H9 (cell line): ENCODE results near the gene DOHH. TPM values are rescaled to one million over a fixed set of nuclear protein-coding genes. Genes with fewer than 3 reads are reported as not detected.

Source experiments
- DNase-seq: peaks from one replicate; pipeline ENCODE4 v3.0.0-alpha.2; 2017
- H2AFZ ChIP-seq: one replicate; pipeline ENCODE4 v1.6.1; 2013; ENCODE audit warnings: mild to moderate bottlenecking, low read length, control low read depth, moderate library complexity
- H2AK5ac ChIP-seq: 2 replicates; pipeline ENCODE4 v1.6.1; 2013; ENCODE audit warnings: low read length, control low read depth, mixed read lengths; ENCODE audit not compliant: insufficient read length
- H2BK120ac ChIP-seq: one replicate; pipeline ENCODE4 v1.6.1; 2013; ENCODE audit warnings: low read depth, mild to moderate bottlenecking, low read length, control low read depth, inconsistent platforms; ENCODE audit not compliant: poor library complexity, severe bottlenecking
- H2BK12ac ChIP-seq: 2 replicates; pipeline ENCODE4 v1.6.1; 2013; ENCODE audit warnings: low read length, control low read depth, mixed read lengths, low read depth; ENCODE audit not compliant: insufficient read length
- H2BK15ac ChIP-seq: 2 replicates; pipeline ENCODE4 v1.6.1; 2013; ENCODE audit warnings: low read depth, low read length, control low read depth
- H2BK20ac ChIP-seq: one replicate; pipeline ENCODE4 v1.6.1; 2013; ENCODE audit warnings: low read depth, mild to moderate bottlenecking, low read length, control low read depth, inconsistent platforms; ENCODE audit not compliant: poor library complexity, severe bottlenecking
- H2BK5ac ChIP-seq: 2 replicates; pipeline ENCODE4 v1.6.1; 2013; ENCODE audit warnings: low read length, control low read depth, mixed read lengths; ENCODE audit not compliant: insufficient read length
- H3K14ac ChIP-seq: 2 replicates; pipeline ENCODE4 v1.6.1; 2013; ENCODE audit warnings: low read length, control low read depth; ENCODE audit not compliant: insufficient read depth
- H3K18ac ChIP-seq: 2 replicates; pipeline ENCODE4 v1.6.1; 2013; ENCODE audit warnings: low read depth, mild to moderate bottlenecking, mixed read lengths, low read length, control low read depth; ENCODE audit not compliant: insufficient read length
- H3K23ac ChIP-seq: 2 replicates; pipeline ENCODE4 v1.6.1; 2013; ENCODE audit warnings: low read length, control low read depth, mixed read lengths, low read depth; ENCODE audit not compliant: insufficient read length
- H3K23me2 ChIP-seq: 2 replicates; pipeline ENCODE4 v1.6.1; 2013; ENCODE audit warnings: low read depth, mild to moderate bottlenecking, mixed read lengths, low read length, control low read depth; ENCODE audit not compliant: insufficient read length, poor library complexity, severe bottlenecking
- H3K27ac ChIP-seq: 2 replicates; pipeline ENCODE4 v1.5.1; 2013; ENCODE audit warnings: low read length, control low read depth, mixed read lengths, low read depth; ENCODE audit not compliant: insufficient read length
- H3K27me3 ChIP-seq: 2 replicates; pipeline ENCODE4 v1.6.1; 2013; ENCODE audit warnings: low read length, control low read depth, inconsistent platforms; ENCODE audit not compliant: insufficient read depth
- H3K4ac ChIP-seq: 2 replicates; pipeline ENCODE4 v1.6.1; 2013; ENCODE audit warnings: low read depth, mild to moderate bottlenecking, control low read depth, inconsistent platforms, low read length, moderate library complexity
- H3K4me1 ChIP-seq: 2 replicates; pipeline ENCODE4 v1.6.1; 2013; ENCODE audit warnings: low read length, control low read depth, inconsistent platforms; ENCODE audit not compliant: insufficient read depth
- H3K4me2 ChIP-seq: 2 replicates; pipeline ENCODE4 v1.6.1; 2013; ENCODE audit warnings: low read length, control low read depth, mixed read lengths; ENCODE audit not compliant: insufficient read length, insufficient read depth
- H3K56ac ChIP-seq: 2 replicates; pipeline ENCODE4 v1.6.1; 2013; ENCODE audit warnings: low read depth, mild to moderate bottlenecking, mixed read lengths, low read length, control low read depth; ENCODE audit not compliant: insufficient read length
- H3K79me1 ChIP-seq: 2 replicates; pipeline ENCODE4 v1.6.1; 2013; ENCODE audit warnings: low read depth, mild to moderate bottlenecking, moderate library complexity, low read length, control low read depth, inconsistent platforms; ENCODE audit not compliant: insufficient read depth, poor library complexity, severe bottlenecking
- H3K79me2 ChIP-seq: 2 replicates; pipeline ENCODE4 v1.6.1; 2013; ENCODE audit warnings: low read length, control low read depth, inconsistent platforms; ENCODE audit not compliant: insufficient read depth
- H3K9ac ChIP-seq: 2 replicates; pipeline ENCODE4 v1.6.1; 2013; ENCODE audit warnings: low read length, control low read depth, mixed read lengths; ENCODE audit not compliant: insufficient read length; ENCODE audit errors: extremely low read depth
- H3K9me3 ChIP-seq: one replicate; pipeline ENCODE4 v1.6.1; 2013; ENCODE audit warnings: low read depth, low read length, inconsistent platforms; ENCODE audit not compliant: control insufficient read depth
- H3T11ph ChIP-seq: one replicate; pipeline ENCODE4 v1.6.1; 2013; ENCODE audit warnings: mild to moderate bottlenecking, low read length, control low read depth, inconsistent platforms
- H4K20me1 ChIP-seq: one replicate; pipeline ENCODE4 v1.6.1; 2013; ENCODE audit not compliant: control insufficient read depth, insufficient read length, insufficient read depth
- H4K5ac ChIP-seq: 2 replicates; pipeline ENCODE4 v1.6.1; 2013; ENCODE audit warnings: low read depth, mild to moderate bottlenecking, mixed read lengths, low read length, control low read depth; ENCODE audit not compliant: insufficient read length
- H4K8ac ChIP-seq: replicated peaks from 2 replicates; pipeline ENCODE4 v1.6.1; 2013; ENCODE audit warnings: low read length, control low read depth, mixed read lengths, low read depth; ENCODE audit not compliant: insufficient read length
- H4K91ac ChIP-seq: 2 replicates; pipeline ENCODE4 v1.6.1; 2013; ENCODE audit warnings: low read depth, mild to moderate bottlenecking, moderate library complexity, mixed read lengths, low read length, control low read depth; ENCODE audit not compliant: insufficient read length
- H3K27ac Mint-ChIP-seq, 3 experiments: 2 replicates in 2 of 3; 3 replicates in 1 of 3; pipeline ENCODE4 v1.8.0; 2020 to 2021; ENCODE audit warnings: mixed read lengths in 3 of 3, mild to moderate bottlenecking in 1 of 3, moderate library complexity in 1 of 3
- H3K27me3 Mint-ChIP-seq: 2 replicates; pipeline ENCODE4 v1.8.0; 2021; ENCODE audit warnings: low read depth, mild to moderate bottlenecking, moderate library complexity, mixed read lengths
- H3K36me3 Mint-ChIP-seq, 3 experiments: 2 replicates in 2 of 3; 3 replicates in 1 of 3; pipeline ENCODE4 v1.8.0; 2020 to 2021; ENCODE audit warnings: low read depth in 3 of 3, mixed read lengths in 3 of 3; ENCODE audit not compliant: insufficient read depth in 1 of 3
- H3K4me1 Mint-ChIP-seq, 2 experiments: 2 replicates each; pipeline ENCODE4 v1.8.0; 2020; ENCODE audit warnings: mixed read lengths in 2 of 2
- H3K4me3 Mint-ChIP-seq, 2 experiments: 2 replicates in 1 of 2; 3 replicates in 1 of 2; pipeline ENCODE4 v1.8.0; 2020 to 2021; ENCODE audit warnings: mild to moderate bottlenecking in 2 of 2, mixed read lengths in 2 of 2, moderate library complexity in 1 of 2
- H3K9me3 Mint-ChIP-seq, 2 experiments: 2 replicates in 1 of 2; 3 replicates in 1 of 2; pipeline ENCODE4 v1.8.0; 2020; ENCODE audit warnings: mild to moderate bottlenecking in 2 of 2, mixed read lengths in 2 of 2, moderate library complexity in 1 of 2
- CTCF ChIP-seq: fragments of 200-600 bp; sonication (generic); conservative IDR thresholded peaks from 3 replicates; pipeline ENCODE4 v1.8.0; 2021; ENCODE audit warnings: antibody characterized with exemption, mild to moderate bottlenecking
- WGBS: extraction: QIAGEN DNeasy Blood & Tissue Kit; methylation state at CpG from one replicate; pipeline ENCODE4 v1.1.7; 2013; ENCODE audit warnings: missing lambda C conversion rate, low lambda C conversion rate, mixed read lengths; ENCODE audit not compliant: insufficient read length; ENCODE audit errors: extremely low coverage; 5-methylcytosine and 5-hydroxymethylcytosine counted together
- total RNA-seq: library from RNA; stranded (reverse); gene quantifications from 2 replicates; pipeline ENCODE4 v1.2.1, GENCODE V29; 2021

The DOHH gene
- total RNA-seq, 1 experiment from 2014 or later = 16.5 TPM

DNA sequence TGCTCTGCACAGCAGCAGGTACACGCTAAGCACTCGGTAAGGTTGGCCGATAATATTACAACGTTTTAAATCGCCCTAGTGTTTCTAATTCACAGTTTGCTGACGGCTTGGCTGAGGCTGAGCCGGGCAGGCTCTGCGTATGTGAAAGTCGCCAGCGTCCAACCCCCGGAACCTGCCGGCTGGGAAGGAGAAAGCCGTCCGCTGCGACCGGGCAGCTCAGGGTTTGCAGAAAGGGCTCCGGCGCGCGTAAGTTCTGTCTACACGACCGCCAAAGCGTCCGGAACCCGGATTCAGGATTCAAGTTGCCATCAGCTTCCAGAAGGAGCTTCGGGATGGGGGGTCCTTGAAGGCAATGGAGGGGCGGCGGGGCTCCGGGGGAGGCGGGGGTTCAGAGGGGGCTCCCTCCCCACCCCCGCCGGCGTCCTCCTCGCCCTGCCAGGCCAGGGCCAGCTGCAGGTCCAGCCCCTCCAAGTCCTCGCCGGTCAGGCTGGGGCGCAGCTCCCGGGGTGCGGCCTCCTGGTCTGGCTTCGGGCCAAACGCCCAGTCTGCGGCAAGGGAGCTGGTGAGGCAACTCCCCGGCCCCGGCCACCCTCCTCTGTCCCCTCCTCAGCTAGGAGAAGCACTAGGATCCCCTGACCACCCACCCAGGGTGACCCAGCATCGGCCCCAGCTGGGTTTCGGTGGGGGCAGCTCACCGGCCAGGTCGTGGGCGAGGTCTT is 17.8 kb downstream of the DOHH start:
- Histone ChIP-seq H3K79me2 (no peaks in the 10 kb centered on the region), H3K27me3 (no peaks in the 10 kb centered on the region), H3K14ac (no peak overlapping the region; the same call in 1 of the 2 replicates), H4K20me1 (no peaks in the 10 kb centered on the region), H2BK120ac (no peak overlapping the region), H2AK5ac (no peak overlapping the region), H4K91ac (no peak overlapping the region), H3K9me3 (no peaks in the 10 kb centered on the region), H2BK5ac (no peak overlapping the region), H4K5ac (no peak overlapping the region), H3K4me1 (no peaks in the 10 kb centered on the region), H3K23ac (no peak overlapping the region), H3K27ac (no peak overlapping the region), H3K18ac (no peak overlapping the region), H2BK12ac (no peak overlapping the region), H3K23me2 (peaks cover 4% of the 10 kb centered on the region), H2BK20ac (no peak overlapping the region), H4K8ac (no peak overlapping the region), H2BK15ac (no peak overlapping the region), H3K56ac (no peak overlapping the region), H3K4me2 (no peak overlapping the region), H3K9ac (no peak overlapping the region), H3K4ac (no peak overlapping the region), H2AFZ (no peak overlapping the region), H3T11ph (no peak overlapping the region), H3K79me1 (no peaks in the 10 kb centered on the region)
- H3K9me3 Mint-ChIP-seq = no peaks in the 10 kb centered on the region; a peak in 1 of 5 replicates
- no CpG with 5 or more reads among the region's 49 CpGs for WGBS
- peaks cover 8 to 23% of the 10 kb centered on the region in 2 experiments for H3K4me1 Mint-ChIP-seq
- peaks cover 9% of the 10 kb centered on the region for H3K27me3 Mint-ChIP-seq
- no peak overlapping the region for H3K27ac Mint-ChIP-seq
- TF ChIP-seq CTCF = no peak
- no peaks in the 10 kb centered on the region; a peak in 2 of 7 replicates for H3K36me3 Mint-ChIP-seq
- no peak overlapping the region for H3K4me3 Mint-ChIP-seq
- DNase-seq = no peak
